NCI-H187 (cell line): Measurements from ENCODE around the gene TEX13B.

Source experiments
- DNase-seq, 2 experiments: peaks; one replicate each; lab custom pipeline; 2025; lab: John Stamatoyannopoulos, UW

Gene TEX13B

GRCh38 chrX:107936434-107936730 lies 45.8 kb downstream of the TEX13B start:
- no peak for DNase-seq

GRCh38 chrX:107935664-107936433 lies 46.3 kb downstream of the TEX13B start:
- no peak for DNase-seq

GRCh38 chrX:107935200-107935599 lies 47.0 kb downstream of the TEX13B start:
- no peak for DNase-seq

- no peak for DNase-seq
These were observed 47.9 kb downstream of the TEX13B start for GRCh38 chrX:107934262-107934661.
